Ovary (tissue), 9 donors: ENCODE measurements around the gene LRRIQ1. TPM values are rescaled to one million over a fixed set of nuclear protein-coding genes. Genes with fewer than 3 reads are reported as not detected.
A peak's percentile ranks its signal among the peaks of the same experiment; 100 is the strongest.

ENCODE experiments used
- DNase-seq, 5 donors: peaks; one replicate each; pipeline ENCODE4 v3.0.0-alpha.2; 2019 to 2020
- H3K27ac ChIP-seq, 2 donors: fragments of 200-600 bp; one replicate each; pipeline versions ENCODE4 v1.5.1 to v1.8.0; 2019 to 2022
- H3K27me3 ChIP-seq: fragments of 200-600 bp; one replicate; pipeline ENCODE4 v1.8.0; 2022
- H3K36me3 ChIP-seq: fragments of 200-600 bp; sonication (generic); one replicate; pipeline ENCODE4 v1.5.1; 2019
- H3K4me1 ChIP-seq: one replicate; pipeline ENCODE4 v1.8.1; 2013; ENCODE audit warnings: mild to moderate bottlenecking, moderate library complexity; ENCODE audit not compliant: insufficient read depth
- H3K4me3 ChIP-seq: fragments of 200-600 bp; sonication (generic); one replicate; pipeline ENCODE4 v1.5.1; 2017
- H3K9me3 ChIP-seq, 2 donors: fragments of 200-600 bp in 1 of 2; sonication (generic) in 1 of 2; one replicate each; pipeline versions ENCODE4 v1.5.1 to v1.8.1; 2013 to 2019; ENCODE audit warnings: mild to moderate bottlenecking in 1 of 2, moderate library complexity in 1 of 2
- CTCF ChIP-seq, 3 donors: fragments of 450-650 bp in 2 of 3; fragments of 200-600 bp in 1 of 3; IDR thresholded peaks; one replicate each; pipeline versions ENCODE4 v1.5.1 to v1.8.0; 2016 to 2022; ENCODE audit warnings: antibody characterized with exemption in 3 of 3, mild to moderate bottlenecking in 1 of 3
- EP300 ChIP-seq: sonication (generic); formaldehyde crosslinking; IDR thresholded peaks from one replicate; pipeline ENCODE4 v1.6.1; 2017; ENCODE audit warnings: antibody characterized with exemption
- POLR2A ChIP-seq: fragments of 450-650 bp; IDR thresholded peaks from one replicate; pipeline ENCODE4 v1.6.1; 2017; ENCODE audit warnings: antibody characterized with exemption, mild to moderate bottlenecking, moderate library complexity
- WGBS, 3 donors: extraction: QIAGEN DNeasy Blood & Tissue Kit in 1 of 3; methylation state at CpG; one replicate each; pipeline versions ENCODE4 v1.1.5 to v1.1.7; 2013 to 2017; 5-methylcytosine and 5-hydroxymethylcytosine counted together
- intact Hi-C, 4 donors: fragments of 100-400 bp; cut with DNase I; formaldehyde crosslinking; loops; one replicate each; pipeline versions ENCODE4 v1.11.0 to v1.15.1; 2022 to 2023
- polyA plus RNA-seq, 2 donors: library from polyadenylated mRNA; stranded (reverse); fragments of 200-250 nt in 1 of 2; fragments of 350-450 nt in 1 of 2; fragmentation: Illumina TruSeq in 1 of 2; extraction: RNeasy Lipid Tissue Mini Kit (QIAGEN cat#74804) in 1 of 2; gene quantifications; one replicate each; pipeline ENCODE4 v1.2.3, GENCODE V29; 2013 to 2014
- total RNA-seq, 7 donors: library from RNA; depleted of rRNA in 2 of 7; stranded (reverse); fragments of >200 nt in 2 of 7; fragmentation: NEBNext Ultra II Directional in 3 of 7; extraction: Animal tissue kit (Norgen Biotek cat#: 25700) in 3 of 7; gene quantifications; one replicate each; pipeline versions ENCODE4 v1.1.0 to v1.2.4, GENCODE V29; 2016 to 2023
- donor health status: DM: no; HTN: no; CAD: no; lungs with moderate emphysema.
- donor health status: DM: no; HTN: no; CAD: no.
- donor health status: Bipolar disorder and iron deficiency.
- donor health status: DM: yes; HTN: yes; CAD: no.
- donor health status: DM: no; HTN: no; CAD: no.
- donor health status: DM: yes; HTN: yes; CAD: no.

The LRRIQ1 gene
- total and polyA plus RNA-seq, 9 donors = 0.04 to 18.6 (median 1.2) TPM; not detected in 1

GRCh38 chr12:85029456-85029855, 6.7 kb upstream of the LRRIQ1 start:
- no peaks in the 10 kb centered on the region for H3K27me3 ChIP-seq
- no peak for TF ChIP-seq POLR2A
- no peak for TF ChIP-seq CTCF (IDR thresholded peaks at IDR 0.05)
- TF ChIP-seq EP300 = no peak
- H3K9me3 ChIP-seq = no peaks in the 10 kb centered on the region
- no peak overlapping the region for H3K27ac ChIP-seq
- no peaks in the 10 kb centered on the region for H3K4me1 ChIP-seq
- H3K36me3 ChIP-seq = no peaks in the 10 kb centered on the region
- H3K4me3 ChIP-seq = no peak overlapping the region
- DNase-seq = no peak
- intact Hi-C loops = no loop called here

GRCh38 chr12:85036733-85037132, 582 bp downstream of the LRRIQ1 start:
- TF ChIP-seq EP300 (no peak), CTCF (IDR thresholded peaks at IDR 0.05) (no peak)
- intact Hi-C loops = loop anchor here in 1 of 4 donors (10.0 kb wide), 1 partner anchor 162 kb away; no protein-coding TSS in a partner anchor
- peak overlapping the region; percentile 44 for H3K4me3 ChIP-seq
- 13 to 19% (median 17%) methylated on average over 3 of the region's 3 CpGs for WGBS, 3 donors
- no peak overlapping the region for H3K27ac ChIP-seq
- H3K4me1 ChIP-seq = peaks cover 2% of the 10 kb centered on the region
- H3K9me3 ChIP-seq = no peaks in the 10 kb centered on the region
- H3K27me3 ChIP-seq = no peaks in the 10 kb centered on the region
- no peak for DNase-seq
- H3K36me3 ChIP-seq = no peaks in the 10 kb centered on the region

GRCh38 chr12:85041395-85041794, 5.2 kb downstream of the LRRIQ1 start:
- DNase-seq = no peak
- H3K27me3 ChIP-seq = no peaks in the 10 kb centered on the region
- intact Hi-C loops = no loop called here
- H3K36me3 ChIP-seq = no peaks in the 10 kb centered on the region
- 28 to 52% (median 42%) methylated on average over 1 of the region's 1 CpG for WGBS, 3 donors
- H3K4me1 ChIP-seq = no peaks in the 10 kb centered on the region
- H3K4me3 ChIP-seq = no peak overlapping the region
- no peak overlapping the region for H3K27ac ChIP-seq
- TF ChIP-seq POLR2A (no peak), CTCF (IDR thresholded peaks at IDR 0.05) (no peak), EP300 (no peak)
- H3K9me3 ChIP-seq = no peaks in the 10 kb centered on the region

- intact Hi-C loops = no loop called here
- no peak overlapping the region for H3K27ac ChIP-seq
These were observed 7.7 kb downstream of the LRRIQ1 start for GRCh38 chr12:85043829-85044228.

GRCh38 chr12:85057370-85057963, 21.3 kb downstream of the LRRIQ1 start:
- no peaks in the 10 kb centered on the region for H3K4me1 ChIP-seq
- TF ChIP-seq CTCF (IDR thresholded peaks at IDR 0.05) (no peak), EP300 (no peak), POLR2A (no peak)
- H3K36me3 ChIP-seq = no peaks in the 10 kb centered on the region
- no peak overlapping the region for H3K4me3 ChIP-seq
- no peaks in the 10 kb centered on the region for H3K27me3 ChIP-seq
- no peaks in the 10 kb centered on the region for H3K9me3 ChIP-seq
- no peak for DNase-seq
- H3K27ac ChIP-seq = no peak overlapping the region
- intact Hi-C loops = no loop called here
- 44 to 52% (median 46%) methylated on average over 2 of the region's 2 CpGs for WGBS, 3 donors

More at GRCh38 chr12:85043829-85044228, 7.7 kb downstream of the LRRIQ1 start:
- no peaks in the 10 kb centered on the region for H3K27me3 ChIP-seq
- no peak overlapping the region for H3K4me3 ChIP-seq
- TF ChIP-seq EP300 = no peak
- no peaks in the 10 kb centered on the region for H3K9me3 ChIP-seq
- H3K36me3 ChIP-seq = no peaks in the 10 kb centered on the region
- no peak for DNase-seq
- H3K4me1 ChIP-seq = no peaks in the 10 kb centered on the region
